Measurements from ENCODE around the gene VAPB.
"Not testable (repeated sequence)": the region's sequence is repeated elsewhere in the genome, so short reads cannot be mapped to it uniquely, and the experiment has no call there.

VAPB gene

DNA sequence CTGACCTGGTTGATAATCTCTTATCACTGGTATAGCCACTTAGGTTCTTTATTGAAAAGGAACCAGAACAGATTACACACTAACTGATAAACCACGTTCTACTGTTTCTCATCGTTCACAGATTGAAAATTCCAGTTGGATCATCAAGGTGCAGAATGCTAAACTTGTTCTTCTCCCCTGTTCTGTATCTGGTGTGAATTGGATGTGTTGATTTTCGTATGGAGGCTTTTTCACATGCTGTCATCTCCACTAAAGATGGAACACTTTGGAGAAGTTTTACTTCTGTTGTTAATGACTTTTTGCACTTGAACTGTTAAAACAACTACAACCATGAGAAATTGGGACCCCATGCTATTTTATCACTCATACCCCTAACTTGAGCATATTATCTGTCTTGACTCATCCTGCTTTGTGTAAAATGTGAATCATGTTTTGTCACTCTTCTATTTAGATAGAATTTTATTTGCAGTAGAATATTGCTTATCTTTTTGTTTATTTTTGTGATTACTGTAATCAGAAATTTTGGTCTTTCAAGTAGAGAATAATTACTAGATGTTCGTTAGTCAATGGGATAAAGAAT lies 17.5 kb downstream of the VAPB start:
- DNase-seq (ENCODE audit: low read depth in 1 of 2, low spot score in 1 of 2) = no peak

DNA sequence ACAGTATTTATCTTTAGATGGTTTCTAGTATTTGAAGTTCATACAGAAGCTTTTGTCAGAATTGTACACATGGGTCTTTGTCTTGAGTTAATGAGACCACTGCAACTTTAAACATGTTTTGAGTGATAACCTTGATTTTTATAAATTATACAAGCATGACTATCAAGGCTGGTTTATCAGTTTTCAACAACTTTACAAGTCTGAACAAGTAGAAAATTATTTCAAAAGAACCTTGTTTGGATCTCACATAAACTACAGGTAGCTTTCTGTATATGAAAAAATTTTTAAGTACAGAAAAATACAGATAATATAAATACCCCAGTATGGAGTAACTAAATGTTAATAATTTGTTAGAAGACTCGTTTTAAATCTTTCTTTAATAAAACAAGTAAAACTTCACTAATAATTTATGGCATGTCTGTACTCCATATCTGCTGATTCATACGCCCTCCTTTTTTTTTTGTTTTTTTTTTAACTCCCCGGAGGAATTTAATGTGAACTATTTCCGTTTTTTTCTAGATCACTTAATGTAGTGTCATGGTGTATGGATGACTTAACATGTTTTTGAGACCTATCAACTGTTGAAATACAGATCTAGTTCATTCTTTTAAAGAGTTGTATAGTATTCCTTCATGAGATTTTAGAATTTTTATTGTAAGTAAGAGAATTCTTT lies 18.3 kb downstream of the VAPB start:
- DNase-seq (ENCODE audit: low read depth in 1 of 2, low spot score in 1 of 2) = no peak

DNA sequence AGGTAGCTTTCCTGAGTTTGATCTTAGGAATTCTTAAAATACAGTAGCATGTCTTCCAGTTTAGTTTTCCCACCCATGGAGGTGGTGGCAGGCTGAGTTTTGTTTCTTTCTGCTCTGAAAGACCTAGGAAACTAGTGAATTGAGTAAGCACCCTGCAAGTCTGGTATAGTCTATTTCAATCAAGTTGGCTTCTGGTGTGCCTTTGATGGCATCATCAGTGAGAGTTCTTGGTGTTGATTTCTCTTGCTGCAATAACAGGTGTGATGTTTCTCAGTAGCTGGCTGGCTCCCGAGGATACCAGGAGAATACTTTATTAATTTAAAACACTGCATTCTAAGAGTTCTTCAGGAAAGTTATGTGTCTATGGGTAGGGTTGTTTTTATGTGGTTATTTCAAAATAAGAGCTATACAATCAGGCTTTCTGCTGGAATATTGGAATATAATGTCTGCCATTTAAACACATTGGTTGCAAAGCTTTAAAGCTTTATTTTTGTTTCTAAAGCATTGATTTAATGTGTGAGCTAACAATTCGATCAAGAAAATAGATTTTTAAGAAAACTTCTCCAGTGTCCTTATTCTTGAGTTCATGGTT lies 19.0 kb downstream of the VAPB start:
- DNase-seq (ENCODE audit: low read depth in 1 of 2, low spot score in 1 of 2) = no peak

- DNase-seq (ENCODE audit: low read depth in 1 of 2, low spot score in 1 of 2) = no peak
Observed at GRCh38 chr20:58408603-58409246, 19.7 kb downstream of the VAPB start.

- DNase-seq (ENCODE audit: low read depth in 1 of 2, low spot score in 1 of 2) = not testable (repeated sequence)
Observed at GRCh38 chr20:58414216-58414615, 25.2 kb downstream of the VAPB start.

DNA sequence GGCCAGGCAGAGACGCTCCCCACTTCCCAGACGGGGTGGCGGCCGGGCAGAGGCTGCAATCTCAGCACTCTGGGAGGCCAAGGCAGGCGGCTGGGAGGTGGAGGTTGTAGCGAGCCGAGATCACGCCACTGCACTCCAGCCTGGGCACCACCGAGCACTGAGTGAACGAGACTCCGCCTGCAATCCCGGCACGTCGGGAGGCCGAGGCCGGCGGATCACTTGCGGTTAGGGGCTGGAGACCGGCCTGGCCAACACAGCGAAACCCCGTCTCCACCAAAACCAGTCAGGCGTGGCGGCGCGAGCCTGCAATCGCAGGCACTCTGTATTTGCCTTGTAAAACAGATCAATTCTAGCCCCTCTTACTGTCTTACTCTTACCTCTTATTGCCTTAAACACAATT lies 25.8 kb downstream of the VAPB start:
- DNase-seq (ENCODE audit: low read depth in 1 of 2, low spot score in 1 of 2) = not testable (repeated sequence)

DNA sequence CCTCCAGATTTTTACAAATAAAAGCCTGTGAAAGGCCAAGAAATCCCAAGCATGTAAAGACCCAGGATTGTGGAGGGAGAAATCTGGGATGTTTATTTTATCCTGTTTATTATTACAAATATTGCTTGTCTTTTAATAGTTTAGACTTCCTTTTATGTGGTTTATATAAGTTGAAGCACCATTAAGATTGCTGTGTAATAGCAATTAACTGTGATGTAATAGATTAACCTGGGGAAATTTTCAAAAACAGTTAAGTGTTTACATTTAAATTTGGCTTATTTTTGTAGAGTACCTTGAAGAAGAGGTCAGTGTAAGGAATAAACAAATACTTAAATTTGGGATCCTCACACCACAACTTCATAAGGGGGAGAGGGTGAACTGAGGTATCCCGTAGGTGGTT lies 27.0 kb downstream of the VAPB start:
- no peak for DNase-seq (ENCODE audit: low read depth in 1 of 2, low spot score in 1 of 2)

GRCh38 chr20:58416835-58417234 lies 27.8 kb downstream of the VAPB start:
- DNase-seq (ENCODE audit: low read depth in 1 of 2, low spot score in 1 of 2) = no peak

- no peak for DNase-seq (ENCODE audit: low read depth in 1 of 2, low spot score in 1 of 2)
Observed at GRCh38 chr20:58417438-58417837, 28.4 kb downstream of the VAPB start.

- no peak for DNase-seq (ENCODE audit: low read depth in 1 of 2, low spot score in 1 of 2)
Observed at GRCh38 chr20:58418949-58419748, 30.1 kb downstream of the VAPB start.

- DNase-seq (ENCODE audit: low read depth in 1 of 2, low spot score in 1 of 2) = no peak
Observed at GRCh38 chr20:58420798-58421496, 31.9 kb downstream of the VAPB start.

DNA sequence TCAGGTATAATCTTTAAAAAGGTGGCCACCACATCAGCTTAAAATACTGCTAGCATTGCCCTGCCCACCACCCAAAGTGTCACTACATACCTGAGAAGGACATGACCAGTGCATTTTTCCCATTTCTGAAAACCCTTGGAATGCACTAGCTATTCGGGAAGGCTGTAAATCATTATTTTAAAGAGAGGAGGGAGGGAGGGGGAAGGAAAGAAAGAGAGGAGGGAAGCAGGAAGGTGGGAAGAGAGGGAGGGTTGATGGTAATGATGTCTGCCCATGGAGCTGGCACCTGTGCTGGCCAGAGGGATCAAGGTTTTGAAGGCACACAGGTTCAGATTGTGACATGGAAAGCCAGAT lies 32.4 kb downstream of the VAPB start:
- DNase-seq (ENCODE audit: low read depth in 1 of 2, low spot score in 1 of 2) = no peak

GRCh38 chr20:58424218-58424969 lies 35.4 kb downstream of the VAPB start:
- DNase-seq (ENCODE audit: low read depth in 1 of 2, low spot score in 1 of 2) = no peak

DNA sequence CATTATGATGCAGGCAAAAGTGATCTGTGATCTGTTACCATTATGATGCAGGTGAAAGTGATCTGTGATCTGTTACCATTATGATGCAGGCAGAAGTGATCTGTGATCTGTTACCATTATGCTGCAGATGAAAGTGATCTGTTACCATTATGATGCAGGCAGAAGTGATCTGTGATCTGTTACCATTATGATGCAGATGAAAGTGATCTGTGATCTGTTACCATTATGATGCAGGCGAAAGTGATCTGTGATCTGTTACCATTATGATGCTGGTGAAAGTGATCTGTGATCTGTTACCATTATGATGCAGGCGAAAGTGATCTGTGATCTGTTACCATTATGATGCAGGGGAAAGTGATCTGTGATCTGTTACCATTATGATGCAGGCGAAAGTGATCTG lies 38.5 kb downstream of the VAPB start:
- DNase-seq (ENCODE audit: low read depth in 1 of 2, low spot score in 1 of 2) = not testable (repeated sequence)

GRCh38 chr20:58428364-58428763 lies 39.3 kb downstream of the VAPB start:
- no peak for DNase-seq (ENCODE audit: low read depth in 1 of 2, low spot score in 1 of 2)

GRCh38 chr20:58429303-58429702 lies 40.3 kb downstream of the VAPB start:
- DNase-seq (ENCODE audit: low read depth in 1 of 2, low spot score in 1 of 2) = no peak

DNA sequence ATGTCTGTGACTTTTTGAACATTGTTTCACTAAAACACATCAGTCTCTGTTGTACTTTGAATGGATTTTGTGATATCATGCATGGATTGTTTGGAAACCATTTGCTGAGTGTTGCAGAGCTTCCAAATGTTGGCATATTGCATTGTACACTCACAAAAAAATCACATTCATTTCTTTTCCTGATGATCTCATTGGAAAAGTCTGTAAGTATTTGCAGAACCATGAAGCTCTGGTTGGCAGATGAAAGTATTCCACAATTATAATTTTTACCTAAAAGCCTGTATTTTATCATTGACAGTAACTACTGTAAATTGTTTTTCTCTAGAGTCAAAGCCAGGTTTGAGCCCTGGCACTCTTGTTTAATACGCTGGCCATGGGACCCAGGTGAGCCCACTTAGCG lies 42.1 kb downstream of the VAPB start:
- no peak for DNase-seq (ENCODE audit: low read depth in 1 of 2, low spot score in 1 of 2)

- no peak for DNase-seq (ENCODE audit: low read depth in 1 of 2, low spot score in 1 of 2)
Observed at GRCh38 chr20:58432186-58432954, 43.3 kb downstream of the VAPB start.

- no peak for DNase-seq (ENCODE audit: low read depth in 1 of 2, low spot score in 1 of 2)
Observed at GRCh38 chr20:58433029-58433647, 44.1 kb downstream of the VAPB start.
